Panc1 (cell line): ENCODE results near the gene BYSL.

Experiments used
- POLR2AphosphoS5 ChIP-seq: IDR thresholded peaks from 2 replicates; pipeline ENCODE4 v1.6.1; 2012; ENCODE audit warnings: mild to moderate bottlenecking, low read depth, low read length, moderate library complexity
- SIN3A ChIP-seq: IDR thresholded peaks from 2 replicates; pipeline ENCODE4 v1.6.1; 2012; ENCODE audit warnings: low read depth, mild to moderate bottlenecking, low read length, moderate library complexity, borderline replicate concordance; ENCODE audit not compliant: insufficient read depth
- TCF7L2 ChIP-seq: IDR thresholded peaks from 2 replicates; pipeline ENCODE4 v1.6.1; 2011; ENCODE audit warnings: mild to moderate bottlenecking, low read depth, low read length, inconsistent platforms
- TF ChIP-seq, protein P1 (sequence below): fragments of 450-650 bp; IDR thresholded peaks from 2 replicates; pipeline ENCODE4 v1.5.1; 2017; ENCODE audit warnings: mild to moderate bottlenecking
- TF ChIP-seq, protein P2 (sequence below), 2 experiments: IDR thresholded peaks; 2 replicates each; pipeline ENCODE4 v1.6.1; 2011 to 2012; ENCODE audit warnings: low read depth in 2 of 2, control low read depth in 1 of 2, low read length in 1 of 2, mild to moderate bottlenecking in 1 of 2, moderate library complexity in 1 of 2; ENCODE audit not compliant: insufficient read depth in 1 of 2

DNA sequence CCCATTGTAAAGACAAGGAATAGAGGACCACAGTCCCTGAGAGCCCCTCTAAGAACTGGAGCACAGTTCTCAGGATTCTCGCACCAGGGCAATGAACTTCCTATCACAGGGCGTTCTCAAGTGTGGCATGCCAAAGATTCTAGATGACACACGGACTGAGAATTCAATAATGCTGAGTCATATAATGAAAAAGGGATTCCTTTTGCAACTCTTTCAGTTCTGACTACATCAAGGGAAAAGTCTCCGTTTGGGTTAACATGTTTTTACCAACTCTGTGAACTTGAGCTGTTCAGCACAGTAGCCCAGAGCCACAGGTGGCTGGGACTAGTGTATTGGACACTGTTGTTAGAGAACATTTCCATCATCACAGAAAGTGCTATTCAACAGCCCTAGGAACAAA, 3.8 kb upstream of the BYSL start:
- TF ChIP-seq, protein P1, sequence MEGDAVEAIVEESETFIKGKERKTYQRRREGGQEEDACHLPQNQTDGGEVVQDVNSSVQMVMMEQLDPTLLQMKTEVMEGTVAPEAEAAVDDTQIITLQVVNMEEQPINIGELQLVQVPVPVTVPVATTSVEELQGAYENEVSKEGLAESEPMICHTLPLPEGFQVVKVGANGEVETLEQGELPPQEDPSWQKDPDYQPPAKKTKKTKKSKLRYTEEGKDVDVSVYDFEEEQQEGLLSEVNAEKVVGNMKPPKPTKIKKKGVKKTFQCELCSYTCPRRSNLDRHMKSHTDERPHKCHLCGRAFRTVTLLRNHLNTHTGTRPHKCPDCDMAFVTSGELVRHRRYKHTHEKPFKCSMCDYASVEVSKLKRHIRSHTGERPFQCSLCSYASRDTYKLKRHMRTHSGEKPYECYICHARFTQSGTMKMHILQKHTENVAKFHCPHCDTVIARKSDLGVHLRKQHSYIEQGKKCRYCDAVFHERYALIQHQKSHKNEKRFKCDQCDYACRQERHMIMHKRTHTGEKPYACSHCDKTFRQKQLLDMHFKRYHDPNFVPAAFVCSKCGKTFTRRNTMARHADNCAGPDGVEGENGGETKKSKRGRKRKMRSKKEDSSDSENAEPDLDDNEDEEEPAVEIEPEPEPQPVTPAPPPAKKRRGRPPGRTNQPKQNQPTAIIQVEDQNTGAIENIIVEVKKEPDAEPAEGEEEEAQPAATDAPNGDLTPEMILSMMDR: no peak
- TF ChIP-seq, protein P2, sequence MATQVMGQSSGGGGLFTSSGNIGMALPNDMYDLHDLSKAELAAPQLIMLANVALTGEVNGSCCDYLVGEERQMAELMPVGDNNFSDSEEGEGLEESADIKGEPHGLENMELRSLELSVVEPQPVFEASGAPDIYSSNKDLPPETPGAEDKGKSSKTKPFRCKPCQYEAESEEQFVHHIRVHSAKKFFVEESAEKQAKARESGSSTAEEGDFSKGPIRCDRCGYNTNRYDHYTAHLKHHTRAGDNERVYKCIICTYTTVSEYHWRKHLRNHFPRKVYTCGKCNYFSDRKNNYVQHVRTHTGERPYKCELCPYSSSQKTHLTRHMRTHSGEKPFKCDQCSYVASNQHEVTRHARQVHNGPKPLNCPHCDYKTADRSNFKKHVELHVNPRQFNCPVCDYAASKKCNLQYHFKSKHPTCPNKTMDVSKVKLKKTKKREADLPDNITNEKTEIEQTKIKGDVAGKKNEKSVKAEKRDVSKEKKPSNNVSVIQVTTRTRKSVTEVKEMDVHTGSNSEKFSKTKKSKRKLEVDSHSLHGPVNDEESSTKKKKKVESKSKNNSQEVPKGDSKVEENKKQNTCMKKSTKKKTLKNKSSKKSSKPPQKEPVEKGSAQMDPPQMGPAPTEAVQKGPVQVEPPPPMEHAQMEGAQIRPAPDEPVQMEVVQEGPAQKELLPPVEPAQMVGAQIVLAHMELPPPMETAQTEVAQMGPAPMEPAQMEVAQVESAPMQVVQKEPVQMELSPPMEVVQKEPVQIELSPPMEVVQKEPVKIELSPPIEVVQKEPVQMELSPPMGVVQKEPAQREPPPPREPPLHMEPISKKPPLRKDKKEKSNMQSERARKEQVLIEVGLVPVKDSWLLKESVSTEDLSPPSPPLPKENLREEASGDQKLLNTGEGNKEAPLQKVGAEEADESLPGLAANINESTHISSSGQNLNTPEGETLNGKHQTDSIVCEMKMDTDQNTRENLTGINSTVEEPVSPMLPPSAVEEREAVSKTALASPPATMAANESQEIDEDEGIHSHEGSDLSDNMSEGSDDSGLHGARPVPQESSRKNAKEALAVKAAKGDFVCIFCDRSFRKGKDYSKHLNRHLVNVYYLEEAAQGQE (IDR thresholded peaks at IDR 0.05; ENCODE audit: insufficient read depth in 1 of 2, low read depth in 2 of 2, low read length in 1 of 2): no peak
- TF ChIP-seq POLR2AphosphoS5 (no peak), TCF7L2 (no peak), SIN3A (no peak)
